HG03066 (cell line): ENCODE data around the gene TXNRD2.

ENCODE experiments used
- ATAC-seq: cut with Tn5 transposase; IDR thresholded peaks from one replicate; pipeline ENCODE4 v1.9.1; 2021; ENCODE audit warnings: low read depth; ENCODE audit not compliant: unreplicated experiment

Gene TXNRD2

DNA sequence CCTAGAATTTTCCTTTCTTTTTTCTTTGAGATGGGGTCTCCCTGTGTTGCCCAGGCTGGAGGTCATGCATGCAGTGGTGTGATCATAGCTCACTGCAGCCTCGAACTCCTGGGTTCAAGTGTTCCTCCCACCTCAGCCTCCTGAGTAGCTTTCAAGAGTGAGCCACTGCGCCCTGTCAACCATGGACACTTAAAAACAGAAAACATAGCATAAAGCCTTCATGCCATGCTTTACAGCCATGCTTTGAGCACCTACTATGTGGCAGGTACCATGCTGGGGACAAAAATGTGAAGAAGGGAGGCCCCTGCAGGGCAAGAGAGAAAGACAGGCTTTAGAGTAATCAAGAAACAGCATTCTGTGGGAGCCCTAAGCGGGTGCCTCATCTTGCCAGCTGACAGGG, 73.3 kb downstream of the TXNRD2 start:
- no peak for ATAC-seq

DNA sequence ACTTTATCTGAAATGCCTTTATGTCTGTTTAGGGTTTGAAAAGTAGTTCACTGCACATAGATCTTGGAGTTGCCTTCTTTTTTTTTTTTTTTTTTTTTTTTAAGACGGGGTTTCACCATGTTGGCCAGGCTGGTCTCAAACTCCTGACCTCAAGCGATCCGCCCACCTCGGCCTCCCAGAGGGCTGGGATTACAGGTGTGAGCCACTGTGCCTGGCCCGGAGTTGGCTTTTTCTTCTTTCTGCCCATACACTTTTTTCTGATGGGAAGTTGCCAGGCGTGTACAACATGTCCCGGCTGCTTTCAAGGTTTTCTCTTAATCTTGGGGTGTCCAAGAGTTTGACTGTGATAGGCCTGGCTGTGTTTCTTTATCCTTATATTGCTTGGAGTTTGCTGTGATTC, 74.0 kb downstream of the TXNRD2 start:
- ATAC-seq, result no peak

DNA sequence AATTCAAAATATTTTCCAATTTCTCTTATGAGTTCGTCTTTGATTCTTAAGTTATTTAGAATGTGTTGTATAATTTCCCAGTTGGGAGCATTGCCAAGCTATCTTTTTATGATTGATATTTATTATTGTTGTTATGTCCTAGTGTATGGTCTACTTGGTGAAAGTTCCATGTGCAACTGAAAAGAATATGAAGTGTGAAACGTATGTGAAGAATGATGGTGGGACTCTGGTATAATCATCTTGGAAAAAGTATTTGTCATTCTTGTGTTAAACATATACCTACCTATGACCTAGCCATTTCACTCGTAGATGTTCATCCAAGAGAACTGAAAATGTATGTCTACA, 75.0 kb downstream of the TXNRD2 start:
- ATAC-seq, result no peak

DNA sequence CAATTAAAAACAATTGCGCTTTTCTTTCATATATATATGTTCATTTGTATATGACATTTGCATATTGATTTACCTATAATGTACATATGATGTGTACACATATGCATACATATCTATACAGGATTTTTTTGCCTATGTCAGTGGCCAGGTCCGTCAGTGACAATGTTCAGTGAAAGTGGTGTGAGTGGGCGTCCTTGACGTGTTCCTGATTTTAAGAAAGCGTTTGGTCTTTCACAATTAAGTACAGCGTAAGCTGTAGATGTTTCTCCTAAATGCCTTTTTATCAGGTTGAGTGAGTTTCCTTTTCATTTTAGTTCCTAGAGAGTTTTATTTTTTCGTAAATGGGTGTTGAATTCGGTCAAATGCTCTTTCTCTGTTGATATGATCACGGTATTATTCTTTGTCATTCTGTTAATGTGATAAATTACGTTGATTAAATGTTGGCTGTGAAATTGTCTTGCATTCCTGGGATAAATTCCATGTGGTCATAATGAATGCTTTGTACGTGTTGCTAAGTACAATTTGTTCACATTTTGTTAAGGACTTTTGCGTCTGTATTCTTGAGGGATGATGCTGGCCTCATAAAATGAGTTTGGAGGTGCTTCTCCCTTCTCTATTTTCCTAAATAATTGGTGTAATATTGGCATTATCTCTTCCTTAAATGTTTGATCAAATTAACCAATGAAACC, 76.3 kb downstream of the TXNRD2 start:
- ATAC-seq, result no peak

DNA sequence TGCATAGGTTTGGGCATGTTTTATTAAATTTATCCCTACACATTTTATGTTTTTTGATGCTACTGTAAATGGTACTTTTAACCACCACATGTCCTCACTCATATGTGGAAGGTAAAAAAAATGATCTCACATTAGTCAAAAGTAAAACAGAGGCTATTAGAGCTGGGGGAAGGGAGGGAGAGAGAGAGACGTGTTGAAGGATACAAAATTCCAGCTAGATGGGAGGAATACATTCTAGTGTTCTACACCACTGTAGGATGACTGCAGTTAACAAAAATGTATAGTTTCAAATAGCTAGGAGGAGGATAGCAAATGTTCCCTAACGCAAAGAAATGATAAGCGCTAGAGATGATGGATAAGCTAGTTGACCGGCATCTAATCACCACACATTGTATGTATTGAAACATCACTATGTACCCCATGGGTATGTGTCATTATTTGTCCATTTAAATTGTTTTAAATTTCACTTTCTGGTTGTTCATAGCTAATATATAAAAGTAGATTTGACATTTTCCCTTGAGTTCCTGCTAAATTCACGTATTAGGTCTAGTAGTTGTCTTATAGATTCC, 77.0 kb downstream of the TXNRD2 start:
- no peak for ATAC-seq

DNA sequence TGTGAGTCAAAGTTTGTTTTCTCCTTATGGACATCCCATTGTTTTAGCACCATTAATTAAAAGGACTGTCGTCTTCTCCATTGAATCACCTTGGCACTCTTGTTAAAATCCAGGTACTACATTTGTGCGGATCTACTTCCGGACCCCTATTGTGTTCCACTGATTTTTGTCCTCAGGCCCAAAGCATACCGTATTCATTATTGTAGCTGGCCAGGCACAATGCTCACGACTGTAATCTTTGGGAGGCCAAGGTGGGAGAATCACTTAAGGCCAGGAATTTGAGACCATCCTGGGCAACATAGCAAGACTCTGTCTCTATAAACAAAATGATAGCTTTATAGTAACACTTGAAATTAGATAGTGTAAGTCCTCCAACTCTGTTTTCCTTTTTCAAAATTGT, 78.0 kb downstream of the TXNRD2 start:
- no peak for ATAC-seq

DNA sequence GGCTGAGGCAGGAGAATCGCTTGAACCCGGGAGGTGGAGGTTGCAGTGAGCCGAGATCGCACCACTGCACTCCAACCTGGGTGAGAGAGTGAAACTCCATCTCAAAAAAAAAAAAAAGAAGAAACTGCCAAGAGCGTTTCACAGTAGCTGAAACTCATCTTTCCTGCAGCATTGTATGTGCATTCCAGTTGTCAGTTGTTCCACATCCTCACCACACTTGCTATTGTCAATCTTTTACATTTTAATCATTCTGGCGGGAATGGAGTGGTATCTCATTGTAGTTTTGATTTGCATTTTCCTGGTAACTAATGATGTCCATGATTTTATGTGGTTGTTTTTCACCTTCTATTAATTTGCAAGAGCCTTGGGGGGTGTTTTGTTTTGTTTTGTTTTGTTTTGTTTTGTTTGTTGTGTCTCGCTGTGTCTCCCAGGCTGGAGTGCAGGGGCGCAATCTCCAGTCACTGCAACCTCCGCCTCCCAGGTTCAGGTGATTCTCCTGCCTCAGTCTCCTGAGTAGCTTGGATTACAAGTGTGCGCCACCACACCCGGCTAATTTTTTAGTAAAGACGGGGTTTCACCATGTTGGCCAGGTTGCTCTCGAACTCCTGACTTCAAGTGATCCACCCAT, 78.9 kb downstream of the TXNRD2 start:
- no peak for ATAC-seq

DNA sequence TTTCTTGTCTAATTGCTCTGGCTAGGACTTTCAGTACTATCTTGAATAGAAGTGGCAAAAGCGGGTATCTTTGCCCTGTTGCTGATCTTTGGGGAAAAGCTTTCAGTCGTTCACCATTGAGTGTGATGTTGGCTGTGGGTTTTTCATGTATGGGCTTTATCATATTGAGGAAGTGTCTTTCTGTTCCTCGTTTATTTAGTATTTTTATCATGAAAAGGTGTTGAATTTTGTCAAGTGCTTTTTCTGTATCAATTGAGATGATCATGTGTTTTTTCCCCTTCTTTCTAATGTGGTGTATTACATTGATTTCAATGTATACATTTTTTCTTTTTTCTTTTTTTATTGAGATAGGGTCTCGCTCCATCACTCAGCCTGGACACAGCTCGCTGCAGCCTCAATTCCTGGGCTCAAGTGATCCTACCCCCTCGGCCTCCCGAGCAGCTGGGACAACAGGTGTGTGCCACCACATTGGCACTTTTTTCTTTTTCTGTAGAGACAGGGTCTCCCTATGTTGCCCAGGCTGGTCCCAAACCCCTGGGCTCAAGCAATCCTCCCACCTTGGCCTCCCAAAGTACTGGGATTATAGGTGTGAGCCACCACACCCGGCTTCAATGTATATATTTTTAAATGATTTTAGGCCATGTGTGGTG, 81.6 kb downstream of the TXNRD2 start:
- ATAC-seq, result no peak

DNA sequence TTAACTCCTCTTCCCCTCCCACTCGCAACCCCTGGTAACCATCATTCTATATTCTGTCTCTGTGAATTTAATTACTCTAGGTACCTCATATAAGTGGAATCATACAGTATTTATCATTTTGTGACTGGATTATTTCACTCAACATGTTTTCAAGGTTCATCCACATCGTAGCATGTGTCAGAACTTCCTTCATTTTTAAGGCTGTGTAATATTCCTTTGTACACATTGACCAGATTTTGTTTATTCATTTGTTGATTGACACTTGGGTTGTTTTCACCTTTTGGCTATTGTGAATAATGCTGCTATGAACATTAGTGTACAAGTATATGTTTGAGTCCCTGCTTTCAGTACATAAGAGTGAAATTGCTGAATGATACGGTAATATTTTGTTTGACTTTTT, 84.2 kb downstream of the TXNRD2 start:
- ATAC-seq, result no peak

DNA sequence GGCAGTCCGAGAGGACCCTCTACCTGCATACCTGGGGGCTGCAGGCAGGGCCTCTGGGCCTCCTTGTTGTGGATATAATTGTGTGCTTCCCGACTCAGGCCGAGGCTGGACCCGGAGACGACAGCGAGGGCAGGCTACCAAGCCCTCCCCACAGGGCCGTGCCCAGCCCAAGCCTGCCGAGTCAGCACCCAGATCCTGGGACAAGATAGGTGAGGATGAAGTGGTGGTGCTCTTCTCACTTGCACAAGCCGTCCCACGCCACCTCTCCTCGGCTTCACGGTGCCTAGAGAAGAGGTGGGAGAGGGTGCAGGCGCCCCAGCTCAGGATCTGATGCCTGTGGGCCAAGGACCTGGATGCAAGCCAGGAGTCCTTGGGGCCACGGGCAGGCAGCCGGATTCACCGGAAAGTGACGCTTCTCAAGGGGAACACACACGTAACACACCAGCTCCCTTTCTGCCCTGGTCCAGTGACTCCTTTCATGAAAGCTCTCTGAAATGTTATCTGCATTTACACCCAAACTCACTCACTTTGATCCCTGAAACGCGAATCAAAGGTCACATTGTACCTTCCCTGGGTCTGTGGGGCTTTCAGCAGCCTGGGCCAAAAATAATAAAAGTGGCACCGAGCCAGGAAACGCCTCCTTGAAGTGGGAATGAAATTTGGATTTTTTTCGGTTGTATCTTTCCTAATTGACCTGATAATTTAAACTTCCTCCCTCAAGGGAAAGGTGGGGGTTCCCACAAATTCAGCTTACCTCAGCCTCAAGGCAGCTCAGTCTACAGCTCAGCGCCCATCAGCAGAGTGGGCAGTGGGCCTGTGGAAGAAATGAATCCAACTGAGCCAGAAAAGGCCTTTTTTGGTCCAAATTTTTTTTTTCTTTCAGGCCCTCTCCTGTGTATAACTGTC, 85.9 kb downstream of the TXNRD2 start:
- peak; percentile 28 for ATAC-seq

DNA sequence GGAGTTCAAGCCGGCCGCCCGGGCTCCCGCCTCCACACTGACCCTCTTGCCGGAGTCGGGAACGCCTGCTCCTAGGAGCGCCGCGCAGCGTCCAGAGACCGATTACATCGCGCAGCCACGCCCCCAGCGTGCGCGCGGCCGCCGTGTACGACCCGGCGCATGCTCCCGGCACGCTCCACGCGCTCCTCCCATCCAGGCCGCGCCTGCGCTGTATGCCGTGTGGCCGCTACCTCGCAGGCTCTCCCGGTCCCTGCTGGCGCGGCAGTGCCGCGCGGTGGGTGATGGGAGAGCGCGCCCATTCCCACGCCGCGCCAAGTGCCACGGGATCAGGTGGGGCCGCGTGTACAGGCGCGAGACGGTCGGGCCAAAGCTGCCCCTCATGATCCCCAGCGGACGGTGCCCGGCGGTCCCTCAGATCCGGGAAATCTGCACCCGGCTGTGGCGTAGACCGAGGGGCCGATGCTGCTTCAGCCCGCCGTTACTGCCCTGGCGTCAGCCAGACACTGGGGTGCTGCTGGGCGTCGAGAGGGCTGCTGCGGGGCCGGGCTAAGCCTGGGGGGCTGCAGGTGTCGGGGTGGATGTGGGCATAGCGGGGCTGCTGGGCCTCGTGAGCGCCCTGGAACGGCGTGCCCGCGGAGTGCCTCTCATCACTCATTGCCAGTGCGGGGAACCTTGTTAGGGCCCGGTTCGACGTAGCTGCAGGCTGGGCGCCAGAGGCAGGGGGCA, 86.7 kb downstream of the TXNRD2 start, which contains the start of the genes GNB1L and RTL10:
TSS of gene GNB1L (minus strand) at position 97 of the 726 bp plus-strand sequence. CDS start 33,519 bp downstream, outside the sequence.
TSS of gene RTL10 (minus strand) at position 97 of the 726 bp plus-strand sequence. CDS start 2,613 bp downstream, outside the sequence.
- peak; percentile 84 for ATAC-seq

DNA sequence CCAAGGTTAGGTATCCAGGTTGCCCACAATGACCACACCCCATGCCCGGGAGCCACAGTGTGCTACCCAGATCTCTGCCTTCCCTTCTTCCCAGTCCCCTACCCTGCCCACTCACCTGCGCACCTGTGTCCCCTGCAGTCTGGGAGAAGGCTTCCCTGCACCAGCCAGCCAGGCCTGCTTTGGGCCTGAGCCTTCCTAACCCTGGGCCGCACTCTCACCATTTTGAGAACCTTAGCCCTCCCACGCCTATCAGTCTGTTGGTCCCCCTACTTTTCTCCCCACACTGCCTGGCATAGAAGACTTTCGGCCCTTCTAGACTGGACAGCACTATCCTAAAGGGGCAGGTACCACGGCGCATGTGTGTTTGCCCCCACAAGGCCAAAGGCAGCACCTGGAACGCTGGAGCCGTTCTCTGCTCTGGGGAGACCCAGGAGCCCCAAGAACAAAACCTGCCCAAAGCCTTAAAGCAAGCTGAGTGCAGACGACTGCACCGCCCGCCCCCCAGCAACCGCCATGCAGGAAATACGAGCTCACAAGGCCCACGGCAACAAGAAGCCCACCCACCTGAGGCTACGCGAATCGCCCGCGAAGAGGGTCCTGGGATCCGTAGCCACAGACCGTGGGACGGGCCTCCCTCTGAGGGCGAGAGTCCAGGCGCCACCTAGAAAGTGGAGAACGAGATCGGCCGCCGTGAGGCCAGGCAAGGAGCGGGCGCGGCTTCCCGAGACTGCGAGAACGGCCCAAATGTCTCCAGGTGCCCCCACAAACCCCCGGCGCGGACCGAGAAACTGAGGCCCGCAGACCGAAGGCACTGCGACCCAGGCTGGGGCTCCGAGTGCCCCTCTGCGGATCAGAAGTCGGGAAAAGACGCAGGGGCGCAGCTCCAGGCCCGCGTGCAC, 87.5 kb downstream of the TXNRD2 start:
- peak; percentile 11 for ATAC-seq

DNA sequence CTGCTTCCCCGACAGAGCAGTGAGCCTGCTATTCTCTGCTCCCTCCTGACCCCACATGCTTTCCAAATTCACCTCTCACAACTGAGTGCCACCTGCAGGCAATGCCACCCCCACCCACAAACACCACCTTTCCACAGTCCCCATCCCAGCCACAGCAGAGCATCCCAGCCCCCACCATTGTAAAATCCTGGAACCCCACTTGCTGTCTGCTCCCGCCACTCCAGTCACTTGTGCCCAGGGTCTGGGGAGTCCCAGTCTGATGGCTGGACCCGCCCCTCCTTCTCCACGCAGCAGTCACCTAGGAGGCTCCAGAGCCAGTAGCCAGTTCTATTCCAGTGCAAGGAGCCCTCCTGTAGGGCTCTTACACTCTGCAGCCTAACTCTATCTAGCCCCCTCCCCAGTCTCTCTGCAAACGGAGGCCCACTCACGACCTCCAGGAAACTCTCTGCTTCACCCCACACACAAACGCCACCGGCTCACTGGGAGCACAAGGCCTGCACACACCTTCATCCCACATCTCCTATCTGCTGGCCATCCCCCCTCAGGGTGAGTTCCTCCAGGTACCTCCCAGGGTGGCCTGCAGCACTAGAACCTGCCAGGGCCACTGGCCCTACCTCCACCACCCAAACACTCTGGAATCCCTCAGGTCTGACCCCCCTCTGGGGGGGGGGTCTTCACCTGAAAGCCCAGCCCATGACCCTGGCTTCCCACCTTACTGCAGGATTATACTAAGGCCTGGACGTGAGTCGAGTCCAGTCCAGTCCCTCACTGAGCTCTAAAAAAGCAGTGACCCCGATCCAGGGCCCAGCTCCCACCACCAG, 88.3 kb downstream of the TXNRD2 start:
- ATAC-seq, result no peak

DNA sequence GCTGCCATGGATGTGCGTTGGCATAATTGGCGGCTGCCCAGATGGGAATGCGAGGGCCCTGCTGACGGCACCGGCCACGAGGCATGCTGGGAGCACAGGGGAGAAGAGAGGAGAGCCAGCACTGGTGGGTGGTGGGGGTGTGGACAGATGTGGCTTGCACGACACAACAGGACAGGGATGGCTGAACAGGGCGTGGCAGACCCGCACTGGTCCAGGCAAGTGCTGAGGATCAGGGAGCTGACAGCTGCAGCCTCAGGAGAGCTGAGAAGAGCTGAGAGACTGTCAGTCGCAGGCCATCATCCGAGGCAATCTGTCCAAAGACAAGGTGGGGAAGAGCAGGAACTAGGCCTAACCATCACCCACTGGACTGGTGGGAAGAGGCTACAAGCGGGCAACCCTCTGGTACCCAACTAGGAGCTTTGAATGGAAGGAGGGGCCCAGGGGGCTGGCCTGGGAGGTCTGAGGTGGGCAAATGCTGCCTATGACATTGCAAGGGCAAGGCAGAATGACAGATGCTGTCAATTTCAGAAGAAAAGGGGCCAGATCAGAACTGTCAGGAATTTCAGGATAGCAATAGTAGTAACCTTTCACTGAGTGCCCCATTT, 89.3 kb downstream of the TXNRD2 start:
- no peak for ATAC-seq

DNA sequence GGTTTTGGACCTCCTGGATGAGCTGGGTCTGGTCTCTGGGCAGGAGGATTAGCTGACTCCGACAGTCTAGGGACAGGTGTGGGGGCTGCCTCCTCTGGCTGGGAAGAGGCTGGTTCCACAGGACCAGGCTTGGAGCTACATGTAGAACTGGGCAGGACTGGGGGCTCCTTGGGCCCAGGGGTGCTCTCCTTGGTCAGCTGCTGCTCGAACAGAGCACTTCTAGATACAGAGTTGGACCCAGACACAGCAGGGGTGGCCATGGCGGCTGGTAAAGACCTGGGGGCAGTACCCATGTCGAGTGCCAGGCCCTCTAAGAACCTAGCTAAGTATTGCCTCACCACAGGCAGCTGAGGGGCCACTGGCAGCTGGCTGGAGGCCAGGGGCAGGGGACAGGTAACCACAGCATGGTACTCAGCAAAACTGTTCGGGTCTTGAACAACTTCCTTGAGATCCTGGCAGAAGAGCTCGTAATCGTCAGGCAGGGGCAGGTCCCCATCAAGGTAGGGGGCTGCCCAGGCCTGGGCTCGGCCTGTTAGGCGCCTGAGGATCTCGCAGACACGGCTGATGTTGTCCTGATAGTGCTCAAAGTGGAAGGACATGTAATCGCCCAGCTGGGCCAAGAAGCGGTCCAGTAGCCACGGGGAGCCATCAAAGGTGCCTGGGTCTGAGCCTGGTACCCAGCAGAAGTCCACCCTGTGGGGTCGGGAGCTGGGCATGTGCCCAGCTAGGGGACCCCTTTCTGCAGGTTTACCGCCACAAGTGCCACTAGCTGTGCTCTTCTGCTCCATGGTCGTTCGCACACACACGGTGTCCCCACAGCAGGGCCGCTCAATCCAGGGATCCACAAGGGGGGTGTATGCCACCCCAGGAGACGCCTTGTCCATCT, 90.1 kb downstream of the TXNRD2 start:
- ATAC-seq, result no peak

DNA sequence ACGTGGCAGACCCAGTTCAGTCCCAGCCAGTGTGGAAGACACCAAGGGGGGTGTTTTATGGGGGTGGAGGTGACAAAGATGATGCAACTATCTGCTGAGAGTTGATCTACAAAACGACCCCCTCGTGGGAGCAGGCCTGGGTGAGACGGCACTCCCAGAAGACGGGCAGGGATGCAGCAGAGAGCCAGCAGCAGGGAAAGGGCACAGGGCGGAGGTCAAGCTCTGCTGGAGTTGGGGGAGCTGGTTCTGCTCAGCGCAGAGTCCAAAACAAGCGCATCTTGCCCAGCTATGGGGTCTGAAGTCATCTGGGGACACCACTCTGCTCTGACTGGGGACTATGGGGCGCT, 90.9 kb downstream of the TXNRD2 start:
- no peak for ATAC-seq
